HG03108 (cell line): ENCODE measurements around the gene NAP1L1.
"Not testable (repeated sequence)": the region's sequence is repeated elsewhere in the genome, so short reads cannot be mapped to it uniquely, and the experiment has no call there.

Experiments used
- ATAC-seq: cut with Tn5 transposase; IDR thresholded peaks from one replicate; pipeline ENCODE4 v1.9.1; 2021; ENCODE audit warnings: moderate library complexity; ENCODE audit not compliant: unreplicated experiment

Gene NAP1L1

DNA sequence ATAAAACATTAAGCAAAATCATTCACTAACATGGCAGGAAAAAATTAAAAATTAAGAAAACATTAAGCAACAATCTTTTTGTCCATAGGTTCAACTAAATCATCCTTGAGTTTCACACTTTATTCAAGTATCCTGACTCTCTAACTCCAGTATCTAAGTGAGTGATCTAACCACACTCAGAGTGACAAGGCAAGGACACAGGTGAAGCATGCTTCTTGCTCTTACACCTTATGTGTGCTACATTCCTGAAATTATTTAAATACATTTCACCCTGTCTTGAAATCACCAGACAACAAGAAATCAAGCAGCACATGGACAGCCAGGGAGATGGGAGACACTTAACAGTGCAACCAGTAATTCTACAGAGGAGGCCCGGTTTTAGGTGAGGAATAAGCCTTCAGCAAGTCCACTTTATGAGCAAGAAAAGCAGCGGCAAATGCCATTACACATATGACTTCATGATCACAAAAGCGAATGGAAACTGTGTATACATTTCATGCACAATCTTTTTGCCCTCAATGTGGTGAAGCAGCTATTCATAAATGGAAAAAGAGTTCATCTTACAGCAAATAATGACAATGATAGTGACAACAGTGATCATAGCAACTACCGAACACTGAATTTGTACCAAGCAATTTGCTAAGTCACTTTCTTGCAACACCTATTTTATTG lies 90.3 kb downstream of the NAP1L1 start:
- no peak for ATAC-seq

GRCh38 chr12:75991753-75992152 lies 92.7 kb downstream of the NAP1L1 start:
- no peak for ATAC-seq

DNA sequence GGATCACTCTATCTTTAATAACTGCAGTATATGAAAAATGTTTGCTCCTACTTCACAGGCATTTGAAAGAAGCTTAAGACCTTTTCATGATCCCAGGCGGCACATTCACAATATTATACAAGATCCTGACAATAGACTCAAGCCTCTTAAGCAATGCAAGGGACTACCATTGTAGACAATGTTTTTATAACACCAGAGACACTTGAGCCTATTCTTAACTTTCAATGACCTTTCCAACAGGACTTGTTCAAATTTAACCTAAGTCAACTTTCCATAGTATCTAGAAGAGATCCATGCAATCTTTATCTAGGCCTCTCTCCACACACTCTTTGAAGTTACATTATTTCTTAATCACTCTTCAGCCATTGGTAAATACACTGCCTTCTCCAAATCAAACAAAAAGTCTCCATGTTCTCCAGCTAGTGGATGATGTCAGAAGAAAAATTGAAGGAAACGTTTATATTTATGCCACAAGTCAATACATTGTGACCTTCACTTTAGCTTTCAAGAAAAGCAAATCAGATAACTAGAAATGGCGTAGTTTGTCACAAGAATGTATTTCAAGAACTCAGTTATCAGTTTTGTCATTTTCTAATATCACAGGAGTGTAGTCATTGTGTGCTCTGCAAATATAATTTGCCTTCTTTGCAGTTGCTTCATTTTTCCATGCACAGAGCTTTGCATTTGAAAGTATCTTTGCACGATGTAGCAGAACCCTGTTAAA lies 94.1 kb downstream of the NAP1L1 start:
- no peak for ATAC-seq

DNA sequence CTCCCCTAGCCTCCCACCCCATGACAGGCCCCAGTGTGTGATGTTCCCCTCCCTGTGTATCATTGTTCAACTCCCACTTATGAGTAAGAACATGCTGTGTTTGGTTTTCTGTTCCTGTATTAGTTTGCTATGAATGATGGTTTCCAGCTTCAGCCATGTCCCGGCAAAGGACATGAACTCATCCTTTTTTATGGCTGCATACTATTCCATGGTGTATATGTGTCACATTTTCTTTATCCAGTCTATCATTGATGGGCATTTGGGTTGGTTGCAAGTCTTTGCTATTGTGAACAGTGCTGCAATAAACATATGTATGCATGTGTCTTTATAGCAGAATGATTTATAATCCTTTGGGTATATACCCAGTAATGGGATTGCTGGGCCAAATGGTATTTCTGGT lies 96.8 kb downstream of the NAP1L1 start:
- ATAC-seq, result not testable (repeated sequence)
